GM18858 (cell line): Measurements from ENCODE around the gene NPAS1.
"Not testable (repeated sequence)": the region's sequence is repeated elsewhere in the genome, so short reads cannot be mapped to it uniquely, and the experiment has no call there.

Source experiments
- ATAC-seq: cut with Tn5 transposase; IDR thresholded peaks from one replicate; pipeline ENCODE4 v1.9.1; 2021; ENCODE audit not compliant: unreplicated experiment

NPAS1 gene

DNA sequence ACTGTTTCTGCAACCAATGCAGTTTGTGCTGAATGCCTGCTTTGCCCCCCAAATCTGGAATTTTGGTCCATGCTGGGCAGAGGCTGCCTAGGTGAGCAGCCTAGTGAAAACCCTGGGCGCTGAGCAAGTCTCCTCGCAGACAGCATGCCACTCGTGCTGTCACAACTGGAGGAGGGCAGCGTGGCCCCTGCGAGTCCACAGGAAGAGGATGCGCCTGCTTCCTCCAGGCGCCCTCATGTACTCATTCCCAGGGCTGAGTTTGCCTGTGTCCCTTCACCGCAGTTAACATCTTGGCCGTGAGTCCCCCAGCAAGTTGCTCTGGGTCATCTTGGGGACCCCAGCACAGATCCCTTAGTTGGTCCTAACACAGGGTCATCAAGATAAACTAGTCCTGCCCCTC is 55.0 kb downstream of the NPAS1 start:
- no peak for ATAC-seq

GRCh38 chr19:47075179-47075810 is 55.7 kb downstream of the NPAS1 start:
- ATAC-seq: no peak

- no peak for ATAC-seq
These were observed 56.3 kb downstream of the NPAS1 start for GRCh38 chr19:47075941-47076340.

DNA sequence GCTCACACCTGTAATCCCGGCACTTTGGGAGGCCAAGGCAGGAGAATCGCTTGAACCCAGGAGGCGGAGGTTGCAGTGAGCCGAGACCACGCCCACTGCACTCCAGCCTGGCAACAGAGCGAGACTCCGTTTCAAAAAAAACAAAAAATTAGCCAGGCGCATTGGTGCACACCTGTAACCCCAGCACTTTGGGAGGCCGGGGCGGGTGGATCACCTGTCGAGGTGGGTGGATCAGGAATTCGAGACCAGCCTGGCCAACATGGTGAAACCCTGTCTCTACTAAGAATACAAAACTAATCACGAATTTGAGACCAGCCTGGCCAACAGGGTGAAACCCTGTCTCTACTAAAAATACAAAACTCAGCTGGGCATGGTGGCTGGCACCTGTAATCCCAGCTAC is 58.7 kb downstream of the NPAS1 start:
- ATAC-seq: not testable (repeated sequence)

DNA sequence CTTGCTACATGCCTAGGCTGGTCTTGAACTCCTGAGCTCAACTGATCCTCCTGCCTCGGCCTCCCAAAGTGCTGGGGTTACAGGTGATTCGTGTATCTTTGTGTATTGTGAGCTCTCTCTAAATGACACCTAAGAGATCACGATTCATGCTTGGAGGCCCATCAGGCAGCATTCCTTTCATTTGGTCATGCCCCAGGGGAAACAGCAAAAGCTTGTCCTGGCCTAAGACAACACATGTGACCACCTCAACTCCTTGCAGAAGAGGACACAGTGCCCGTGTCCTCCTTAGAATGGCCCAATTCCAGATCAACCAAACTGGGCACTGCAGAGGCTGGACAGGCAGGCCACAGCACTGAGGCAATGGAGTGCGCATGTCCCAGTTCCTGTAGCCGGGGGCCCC is 61.5 kb downstream of the NPAS1 start:
- no peak for ATAC-seq

GRCh38 chr19:47082493-47082892 is 62.9 kb downstream of the NPAS1 start:
- ATAC-seq: no peak

DNA sequence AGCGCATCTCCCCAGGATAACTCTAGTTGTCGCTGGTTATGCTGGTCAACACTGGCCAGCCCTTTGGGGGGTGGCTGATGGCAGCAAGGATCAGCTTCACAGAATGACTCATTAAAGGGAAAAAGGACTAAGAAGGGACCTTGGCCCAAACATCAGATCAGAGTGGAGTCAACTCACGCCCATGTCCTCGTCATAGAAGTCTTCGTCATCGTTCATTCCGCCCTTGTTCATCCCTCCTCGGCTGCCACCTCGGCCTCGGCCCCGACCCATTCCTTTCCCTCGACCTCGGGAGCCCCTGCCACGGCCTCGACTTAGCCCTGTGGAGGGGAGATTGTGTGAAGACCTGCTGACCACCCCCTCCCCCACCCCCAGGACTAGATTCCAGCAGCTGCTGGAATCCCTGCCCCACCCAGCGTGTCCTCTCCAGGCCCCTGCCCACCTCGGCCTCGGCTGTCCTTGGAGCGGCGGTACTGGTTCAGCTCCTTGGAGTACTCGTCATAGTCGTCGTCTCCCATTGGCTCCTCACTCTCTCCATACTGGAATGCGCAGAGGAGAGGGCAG is 65.3 kb downstream of the NPAS1 start:
- no peak for ATAC-seq

GRCh38 chr19:47086280-47086679 is 66.6 kb downstream of the NPAS1 start:
- ATAC-seq: no peak

DNA sequence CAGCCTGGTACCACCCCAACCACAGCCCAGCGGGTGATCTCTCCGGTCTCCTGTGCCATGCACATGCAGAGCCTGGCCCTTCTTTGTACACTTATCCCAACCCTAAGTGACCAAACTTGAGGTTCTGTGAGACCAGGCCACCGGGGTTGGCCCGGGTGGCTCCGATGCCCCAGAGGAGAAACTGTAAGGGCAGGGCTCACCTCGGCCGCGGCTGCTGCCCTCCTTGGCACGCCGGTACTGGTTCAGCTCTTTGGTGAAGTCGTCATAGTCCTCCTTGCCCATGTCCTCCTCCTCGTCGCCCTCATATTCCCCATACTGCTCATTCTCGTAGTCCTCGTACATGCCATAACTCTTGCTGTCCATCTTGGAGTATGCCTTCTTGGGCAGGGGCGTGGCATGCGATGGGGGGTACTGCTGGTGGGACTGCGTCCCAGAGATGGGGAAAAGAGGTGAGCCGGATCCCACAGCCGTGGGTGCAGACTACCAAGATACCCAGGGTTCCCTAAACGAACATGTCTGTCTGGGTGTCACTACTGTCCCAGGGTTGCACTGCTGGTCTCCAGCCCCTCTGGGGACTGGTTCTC is 70.2 kb downstream of the NPAS1 start:
- ATAC-seq: no peak

DNA sequence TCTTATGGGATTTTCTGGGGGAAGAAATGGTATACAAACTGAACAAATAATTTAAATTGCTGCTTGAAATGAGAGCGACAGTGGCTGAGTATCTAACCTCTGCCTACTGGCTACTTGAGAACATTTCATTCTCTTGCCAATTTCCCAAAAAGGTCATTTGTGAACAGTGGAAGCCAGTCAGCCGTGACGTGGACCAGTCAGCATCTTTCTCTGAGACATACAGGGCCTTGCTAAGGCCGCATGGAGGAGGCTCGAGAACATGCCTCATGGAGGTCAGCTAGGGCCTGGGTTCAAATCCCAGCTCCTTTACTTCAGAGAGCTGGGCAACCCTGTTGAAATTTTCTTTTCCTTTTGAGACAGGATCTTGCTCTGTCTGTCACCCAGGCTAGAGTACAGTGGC is 73.6 kb downstream of the NPAS1 start:
- no peak for ATAC-seq

- no peak for ATAC-seq
These were observed 74.2 kb downstream of the NPAS1 start for GRCh38 chr19:47093841-47094240.

GRCh38 chr19:47094557-47095475 is 75.2 kb downstream of the NPAS1 start:
- no peak for ATAC-seq
